NK-92 treated with Interleukin-12 subunit alpha and Interleukin-12 subunit beta, amount 100 ng/mL, for 24 hours (cell line): ENCODE data around the gene SPATA13.

Experiments
- DNase-seq: peaks from one replicate; lab custom pipeline; 2025; lab: John Stamatoyannopoulos, UW

Gene SPATA13

DNA sequence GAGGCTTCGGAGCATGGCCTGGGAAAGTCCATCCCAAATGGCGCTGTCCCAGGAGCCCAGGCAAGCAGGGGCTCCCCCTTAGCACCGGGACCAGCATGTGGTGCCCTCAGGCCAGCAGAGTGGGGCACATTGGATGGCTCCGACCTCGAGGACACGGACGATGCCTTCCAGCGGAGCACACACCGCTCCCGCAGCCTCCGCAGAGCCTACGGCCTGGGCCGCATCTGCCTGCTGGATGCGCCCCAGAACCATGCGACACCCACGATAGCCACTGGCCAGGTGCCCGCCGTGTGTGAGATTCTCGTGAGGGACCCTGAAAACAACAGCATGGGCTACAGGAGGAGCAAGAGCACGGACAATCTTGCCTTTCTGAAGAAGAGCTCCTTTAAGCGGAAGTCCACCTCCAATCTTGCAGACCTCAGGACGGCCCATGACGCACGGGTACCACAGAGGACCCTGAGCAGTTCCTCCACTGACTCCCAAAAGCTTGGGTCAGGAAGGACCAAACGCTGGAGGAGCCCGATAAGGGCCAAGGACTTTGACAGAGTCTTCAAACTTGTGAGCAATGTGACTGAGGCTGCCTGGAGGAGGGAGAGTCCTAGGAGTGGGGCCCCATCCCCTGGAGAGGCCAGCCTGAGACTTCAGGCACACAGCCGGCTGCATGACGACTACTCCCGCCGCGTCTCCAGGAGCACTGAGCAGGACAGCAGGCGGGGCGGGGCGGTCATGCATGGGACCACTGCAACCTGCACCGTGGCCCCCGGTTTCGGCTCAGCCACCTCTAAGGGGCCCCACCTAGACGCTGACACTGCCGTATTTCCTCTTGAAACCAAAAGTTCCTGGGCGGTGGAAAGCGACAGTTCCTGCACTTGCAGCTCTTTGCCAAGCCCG is 63.1 kb downstream of the SPATA13 start:
- DNase-seq = no peak

DNA sequence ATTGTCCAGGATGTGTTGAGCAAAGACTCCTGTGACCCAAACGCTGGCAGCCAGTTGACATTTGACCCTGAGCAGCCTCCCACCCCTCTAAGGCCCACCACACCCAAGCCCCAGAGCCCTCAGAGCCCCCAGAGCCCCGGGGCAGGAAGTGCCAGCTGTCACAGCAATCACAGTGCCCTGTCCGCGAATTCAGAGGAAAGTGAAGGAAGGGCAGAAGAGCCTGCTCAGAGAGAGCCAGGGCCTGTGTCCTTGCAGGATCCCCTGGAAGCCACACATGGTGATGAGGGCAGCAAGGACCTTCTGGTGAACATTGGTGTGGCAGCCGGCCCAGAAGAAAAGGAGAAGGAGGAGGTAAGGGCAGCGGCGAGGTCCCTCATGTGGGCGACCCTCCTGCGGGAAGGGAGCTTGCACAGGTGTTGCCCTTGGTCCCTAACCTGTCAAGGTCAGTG is 63.7 kb downstream of the SPATA13 start:
- DNase-seq = no peak

DNA sequence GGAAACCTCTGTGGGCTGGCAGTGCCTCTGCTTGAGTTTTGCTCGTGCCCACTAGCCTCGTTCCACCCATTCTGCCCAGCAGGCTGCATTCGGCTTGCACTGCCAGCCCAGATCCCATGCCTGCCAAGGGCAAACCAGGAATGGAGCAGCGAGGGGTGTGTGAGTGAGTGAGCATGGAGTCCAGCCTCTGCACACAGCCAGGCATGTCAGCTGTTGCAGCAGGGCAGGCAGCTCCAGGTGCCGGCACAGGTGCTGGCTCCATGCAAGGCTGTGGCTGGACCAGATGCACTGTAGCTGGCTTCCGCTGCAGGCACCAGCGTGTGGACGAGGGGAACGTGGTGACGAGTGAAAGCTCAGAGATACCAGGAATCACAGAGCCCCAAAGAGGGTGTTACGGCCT is 64.5 kb downstream of the SPATA13 start:
- no peak for DNase-seq

DNA sequence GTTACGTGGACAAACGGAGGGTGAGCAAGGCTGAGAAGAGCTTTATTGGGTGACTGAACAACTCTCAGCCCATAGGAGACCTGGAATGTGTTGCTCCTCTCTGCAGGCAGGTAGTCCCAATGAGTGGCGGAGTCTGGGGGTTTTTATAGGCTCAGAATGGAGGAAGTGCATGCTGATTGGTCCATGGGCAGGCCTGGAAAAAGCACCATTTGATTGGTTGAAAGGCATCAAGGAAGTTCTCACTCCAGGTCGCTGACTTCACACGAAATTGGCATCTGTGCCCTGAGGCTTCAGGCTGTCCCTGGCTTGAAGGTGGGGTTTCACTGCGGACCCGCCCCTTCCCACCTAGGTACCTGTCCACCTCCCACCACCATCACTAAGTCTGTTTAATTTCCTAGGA is 65.4 kb downstream of the SPATA13 start:
- no peak for DNase-seq

DNA sequence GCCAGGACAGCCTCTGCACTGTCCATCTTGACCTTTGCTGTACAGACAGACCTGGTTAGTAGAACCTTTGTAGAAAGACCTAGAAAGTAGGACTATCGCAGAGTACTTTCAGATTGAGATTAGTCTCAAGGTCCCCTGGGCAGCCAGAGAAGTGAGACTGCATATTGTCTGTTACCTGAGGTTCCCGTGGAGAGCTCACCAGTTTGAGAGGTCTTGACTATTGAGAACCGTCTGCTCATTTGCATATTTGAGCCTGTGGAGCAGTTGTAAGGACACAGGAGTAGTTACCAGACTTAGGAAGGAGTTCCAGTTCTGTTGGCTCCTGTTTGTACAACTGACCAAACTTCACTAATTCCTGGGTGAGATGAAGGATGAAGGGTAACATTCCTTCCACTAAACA is 66.2 kb downstream of the SPATA13 start:
- no peak for DNase-seq

DNA sequence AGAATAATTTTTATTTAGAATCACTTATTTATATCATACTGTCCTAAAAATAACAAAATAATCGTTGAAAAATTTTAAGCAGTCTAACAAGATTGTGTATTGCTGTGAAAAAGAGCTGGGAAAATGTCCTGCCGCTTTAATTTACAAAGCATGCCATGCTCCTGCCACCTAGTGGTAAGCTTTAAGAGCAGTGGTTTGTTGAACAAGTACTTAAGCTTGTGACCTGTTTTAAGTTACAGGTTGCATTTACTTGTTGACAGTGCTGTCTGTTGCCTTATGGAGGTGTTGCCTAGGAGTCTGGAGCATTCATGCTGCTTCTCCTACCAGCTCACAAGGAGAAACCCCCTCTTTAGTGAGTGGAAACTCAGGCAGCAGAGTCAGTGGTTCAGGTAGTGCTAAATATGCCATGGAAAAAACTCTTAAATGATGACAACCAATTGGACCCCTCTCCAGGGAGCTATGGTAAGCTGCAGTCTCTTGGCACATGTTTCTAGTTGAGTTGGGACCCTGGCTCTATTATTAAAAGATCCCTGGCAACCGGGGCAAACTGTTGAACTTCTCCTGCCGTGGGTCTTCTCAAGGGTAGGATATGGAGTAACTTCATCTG is 68.4 kb downstream of the SPATA13 start:
- DNase-seq = no peak

DNA sequence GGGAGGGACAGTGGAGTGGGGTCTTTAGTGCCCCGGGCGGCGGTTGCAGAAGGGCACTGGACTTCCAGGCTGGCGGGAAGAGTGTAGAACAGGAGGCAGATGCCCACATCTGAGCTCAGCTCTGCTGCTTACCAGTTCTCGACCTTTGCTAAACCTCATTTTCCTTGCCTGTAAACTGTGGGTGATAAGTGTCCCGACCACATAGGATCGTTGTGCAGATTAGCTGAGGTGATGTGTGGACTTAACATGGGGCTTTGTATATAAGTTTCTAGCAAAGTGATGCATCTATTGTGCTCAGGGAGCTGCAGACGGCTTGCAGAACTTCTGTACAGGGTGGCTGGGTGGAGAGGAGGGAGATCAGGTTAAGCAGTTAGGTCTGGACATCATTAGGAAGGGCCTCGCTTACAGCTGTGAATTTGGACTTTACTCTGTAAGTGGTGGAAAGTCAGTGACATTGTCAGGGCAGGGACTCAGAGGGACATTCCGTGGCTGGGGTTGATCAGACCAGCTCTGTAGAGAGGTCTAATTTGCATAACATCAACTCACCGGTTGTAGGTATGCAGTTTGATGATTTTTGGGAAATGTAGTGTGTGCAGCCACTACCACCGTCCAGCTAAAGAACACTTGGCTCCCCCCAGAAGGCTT is 70.0 kb downstream of the SPATA13 start:
- peak; percentile 37 for DNase-seq

DNA sequence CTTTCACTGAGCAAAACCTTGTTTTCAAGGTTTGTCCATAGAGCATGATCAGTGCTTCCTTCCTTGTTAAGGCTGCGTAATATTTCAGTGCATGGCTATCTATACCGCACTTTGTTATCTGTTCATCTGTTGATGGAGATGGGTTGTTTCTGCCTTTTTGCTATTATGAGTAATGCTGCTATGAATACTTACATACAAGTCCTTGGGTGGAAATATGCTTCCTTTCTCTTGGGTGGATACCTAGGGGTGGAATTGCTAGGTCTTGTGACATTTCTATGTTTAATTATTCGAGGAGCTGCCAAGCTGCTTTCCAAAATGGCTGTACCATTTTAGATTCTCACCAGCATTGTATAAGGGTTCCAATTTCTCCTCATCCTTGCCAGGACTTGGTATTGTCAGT is 70.9 kb downstream of the SPATA13 start:
- no peak for DNase-seq

DNA sequence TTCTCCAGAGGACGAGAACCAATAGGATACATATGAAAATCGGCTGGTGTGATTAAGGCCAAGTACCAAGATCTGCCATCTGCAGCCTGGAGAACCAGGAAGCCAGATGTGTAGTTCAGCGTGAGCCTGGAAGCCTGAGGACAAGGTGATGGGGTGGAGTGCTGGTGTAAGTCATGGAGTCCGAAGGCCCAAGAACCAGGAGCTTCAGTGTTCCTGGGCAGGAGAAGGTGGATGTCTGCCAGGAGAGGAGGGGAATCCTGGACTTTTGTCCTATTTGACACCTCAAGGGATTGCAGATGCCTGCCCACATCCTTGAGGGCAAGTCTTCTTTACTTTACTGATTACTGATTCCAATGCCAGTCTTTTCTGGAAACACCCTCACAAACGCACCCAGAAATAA is 71.5 kb downstream of the SPATA13 start:
- DNase-seq = no peak

DNA sequence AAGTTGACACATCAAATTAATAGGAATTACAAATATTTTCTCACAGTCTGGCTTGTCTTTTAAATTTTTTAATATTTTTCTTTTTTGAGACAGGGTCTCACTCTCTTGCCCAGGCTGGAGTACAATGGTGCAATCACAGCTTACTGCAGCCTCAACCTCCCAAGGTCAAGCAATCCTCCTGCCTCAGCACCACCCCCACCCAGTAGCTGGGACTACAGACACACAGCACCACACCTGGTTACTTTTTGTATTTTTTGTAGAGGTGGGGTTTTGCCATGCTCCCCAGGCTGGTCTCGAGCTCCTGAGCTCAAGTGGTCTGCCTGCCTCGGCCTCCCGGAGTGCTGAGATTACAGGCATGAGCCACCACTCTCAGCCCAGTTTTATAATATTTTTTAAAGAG is 72.0 kb downstream of the SPATA13 start:
- no peak for DNase-seq

DNA sequence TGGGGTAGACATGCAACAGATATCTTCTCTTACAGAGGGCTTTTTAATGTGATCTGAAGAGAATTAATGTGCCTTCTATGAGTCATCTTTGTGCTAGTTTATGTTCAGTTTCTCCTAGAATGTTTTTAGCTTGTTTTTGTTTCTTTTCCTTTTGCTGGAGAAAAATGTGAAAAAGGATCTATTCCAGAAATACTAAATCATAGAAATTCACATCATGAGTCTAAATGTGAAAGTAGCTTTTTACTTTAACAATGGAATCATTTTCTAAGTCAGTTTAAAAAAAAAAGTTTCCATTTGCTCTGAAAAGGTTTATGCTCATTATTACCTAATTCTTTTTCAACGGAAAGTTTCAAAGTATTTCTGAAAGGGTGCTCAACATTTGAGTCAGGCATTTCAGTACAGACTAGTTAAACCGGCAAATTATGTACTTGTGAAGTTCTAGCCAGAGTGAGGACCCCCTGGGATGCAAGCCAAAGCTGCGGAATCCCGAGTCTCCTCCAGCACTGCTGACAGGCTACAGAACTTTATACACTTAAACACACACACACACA is 72.9 kb downstream of the SPATA13 start:
- DNase-seq = no peak

DNA sequence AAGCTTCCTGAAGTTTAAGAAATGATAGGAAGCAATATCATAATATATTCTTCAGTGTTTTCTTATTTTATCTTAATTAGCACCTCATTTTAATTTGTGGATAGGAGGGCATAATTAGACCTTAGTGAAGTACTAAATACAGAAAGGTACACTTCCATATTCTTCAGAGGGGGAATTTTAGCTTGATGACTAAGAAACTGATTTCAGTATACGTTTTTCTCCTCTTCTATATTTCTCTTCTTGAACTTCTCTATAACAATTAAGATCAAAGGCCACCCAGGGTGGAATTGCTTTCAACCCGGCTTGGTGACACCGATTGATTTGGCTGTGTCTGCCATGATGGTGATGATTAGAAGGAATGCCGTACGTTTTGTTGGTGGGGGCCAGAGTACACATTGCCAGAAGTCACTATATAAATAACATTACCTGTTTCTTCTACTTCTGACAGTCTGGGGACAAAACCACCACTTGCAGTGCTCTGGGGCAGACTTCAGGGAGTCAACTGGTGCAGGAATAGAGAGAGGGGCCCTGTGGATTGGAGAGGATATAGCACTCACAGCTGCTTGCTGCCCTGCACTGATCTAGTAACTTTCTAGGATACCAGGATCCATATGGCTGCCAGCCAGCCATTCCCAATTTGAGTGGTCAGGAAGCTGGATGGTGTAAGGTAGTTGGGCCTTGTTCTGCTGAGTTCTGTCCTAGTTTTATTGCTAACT is 73.8 kb downstream of the SPATA13 start:
- DNase-seq = no peak

DNA sequence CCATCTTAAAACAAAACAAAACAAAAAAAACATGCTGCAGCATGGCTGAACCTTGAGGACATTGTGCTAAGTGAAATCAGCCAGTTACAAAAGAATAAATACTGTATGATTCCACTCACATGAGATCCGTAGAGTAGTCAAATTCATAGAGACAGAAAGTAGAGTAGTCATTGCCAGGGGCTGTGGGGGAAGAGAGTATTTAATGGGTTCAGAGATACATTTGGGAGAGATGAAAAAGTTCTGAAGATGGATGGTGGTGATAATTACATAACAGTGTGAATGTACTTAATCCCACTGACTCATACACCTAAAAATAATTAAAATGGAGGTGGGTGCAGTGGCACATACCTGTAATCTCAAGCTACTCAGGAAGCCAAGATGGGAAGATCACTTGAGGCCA is 76.8 kb downstream of the SPATA13 start:
- DNase-seq = no peak

DNA sequence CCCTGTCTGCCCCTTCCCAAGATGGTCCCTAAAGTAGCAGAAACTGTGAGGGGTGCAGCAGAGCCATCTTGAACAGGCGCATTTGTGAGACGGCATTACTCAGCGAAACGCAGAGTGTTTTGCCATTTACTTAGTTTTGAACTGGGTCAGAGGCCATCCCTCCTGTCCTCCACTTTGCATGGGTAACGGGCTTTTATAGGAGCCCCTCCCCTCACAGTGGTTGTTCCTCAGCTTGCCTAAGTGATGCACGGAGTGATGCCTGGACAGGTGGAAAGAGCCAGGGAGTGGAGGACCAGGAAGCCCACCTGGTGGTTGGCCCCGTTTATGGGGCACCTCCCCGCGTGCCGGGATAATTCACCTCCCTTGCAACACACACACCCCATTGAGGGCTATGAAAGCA is 80.8 kb downstream of the SPATA13 start:
- DNase-seq = no peak

DNA sequence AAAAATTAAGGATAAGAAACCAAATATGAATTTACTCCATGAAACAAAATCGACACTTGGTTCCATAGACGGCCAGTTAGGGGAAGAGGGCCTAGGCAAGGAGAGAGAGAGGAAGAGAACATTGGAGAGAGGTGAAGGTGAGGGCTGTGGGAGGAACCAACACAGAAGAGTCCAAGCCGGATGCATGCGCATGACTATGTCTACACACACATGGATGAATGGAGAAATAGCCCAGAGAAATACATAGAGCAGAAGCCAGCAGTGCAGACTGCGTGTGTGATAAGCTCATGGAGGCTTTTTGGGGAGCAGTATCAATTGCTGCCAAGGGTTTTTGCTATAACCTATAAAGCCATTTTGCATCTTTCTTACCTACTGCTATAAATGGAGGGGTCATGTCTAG is 81.6 kb downstream of the SPATA13 start:
- DNase-seq = no peak

DNA sequence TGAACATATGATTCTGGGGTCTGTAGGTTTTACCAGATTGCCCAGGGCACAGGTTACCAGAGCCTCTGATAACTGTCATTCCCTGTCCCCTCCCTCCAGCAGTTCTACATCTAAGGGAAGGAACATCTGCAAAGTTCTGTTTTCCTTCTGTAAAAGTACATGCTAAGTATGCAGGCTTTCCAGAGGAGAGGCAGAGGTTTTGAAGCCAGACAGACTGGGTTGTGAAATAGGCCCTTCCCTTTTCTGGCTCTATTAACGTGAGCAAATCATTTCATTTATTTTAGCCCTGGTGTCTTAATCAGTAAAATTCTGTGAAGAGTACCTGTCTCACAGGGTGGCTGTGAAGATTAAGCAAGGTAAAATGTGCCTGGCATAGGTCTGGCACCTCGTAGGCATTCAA is 82.8 kb downstream of the SPATA13 start:
- DNase-seq = no peak

DNA sequence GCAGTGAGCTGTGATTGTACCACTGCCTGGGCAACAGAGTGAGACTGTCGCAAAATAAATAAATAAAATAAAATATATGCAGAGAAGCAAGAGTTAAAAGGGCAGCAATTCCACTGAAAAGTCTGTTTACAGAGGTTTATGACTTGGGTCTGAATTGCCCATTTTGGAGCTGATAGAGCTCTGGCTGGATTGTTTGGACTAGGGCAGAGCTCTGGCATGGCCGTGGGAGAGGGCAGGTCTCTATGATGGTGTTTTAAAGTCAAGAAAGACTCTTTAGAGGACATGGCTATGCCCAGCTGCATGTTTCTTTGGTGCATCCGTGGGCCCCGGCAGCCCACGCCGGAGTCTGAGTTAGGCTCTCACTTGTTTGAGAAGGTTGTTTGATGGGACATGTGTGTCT is 84.3 kb downstream of the SPATA13 start:
- DNase-seq = no peak

DNA sequence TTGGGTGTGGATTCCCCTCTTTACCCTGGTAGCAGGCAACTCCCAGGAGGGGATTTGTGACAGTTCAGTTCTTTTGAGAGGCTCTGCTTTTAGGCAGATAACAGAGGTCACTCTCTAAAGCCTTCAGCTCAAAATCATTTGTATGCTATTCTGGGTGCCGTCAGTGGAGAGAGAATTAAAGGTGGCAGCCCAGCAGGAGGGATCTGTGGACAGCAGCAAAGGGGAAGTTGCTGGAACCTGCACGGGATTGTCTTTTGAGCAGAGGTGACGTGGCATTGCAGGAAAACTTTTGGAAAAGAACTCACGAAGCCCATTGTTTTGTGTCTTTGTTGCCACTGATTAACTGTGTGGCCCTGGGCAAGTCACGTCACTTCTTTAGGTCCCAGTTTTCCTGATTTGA is 86.5 kb downstream of the SPATA13 start:
- DNase-seq = no peak

DNA sequence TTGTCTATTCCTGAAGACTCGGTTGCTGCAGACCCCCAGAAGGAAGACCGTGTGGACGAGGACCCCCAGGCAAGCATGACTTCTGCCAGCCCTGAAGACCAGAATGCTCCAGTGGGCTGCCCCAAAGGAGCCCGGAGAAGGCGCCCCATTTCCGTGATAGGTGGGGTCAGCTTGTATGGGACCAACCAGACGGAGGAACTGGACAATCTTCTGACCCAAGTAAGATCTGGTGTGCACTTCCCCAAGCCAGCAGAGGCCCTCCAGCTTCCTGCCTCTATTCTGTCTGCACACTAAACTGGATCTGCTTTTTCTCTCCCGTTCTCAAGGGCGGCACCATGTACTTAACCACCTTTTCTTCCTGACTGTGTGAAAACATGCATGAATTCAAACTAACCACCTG is 89.1 kb downstream of the SPATA13 start:
- DNase-seq = no peak

DNA sequence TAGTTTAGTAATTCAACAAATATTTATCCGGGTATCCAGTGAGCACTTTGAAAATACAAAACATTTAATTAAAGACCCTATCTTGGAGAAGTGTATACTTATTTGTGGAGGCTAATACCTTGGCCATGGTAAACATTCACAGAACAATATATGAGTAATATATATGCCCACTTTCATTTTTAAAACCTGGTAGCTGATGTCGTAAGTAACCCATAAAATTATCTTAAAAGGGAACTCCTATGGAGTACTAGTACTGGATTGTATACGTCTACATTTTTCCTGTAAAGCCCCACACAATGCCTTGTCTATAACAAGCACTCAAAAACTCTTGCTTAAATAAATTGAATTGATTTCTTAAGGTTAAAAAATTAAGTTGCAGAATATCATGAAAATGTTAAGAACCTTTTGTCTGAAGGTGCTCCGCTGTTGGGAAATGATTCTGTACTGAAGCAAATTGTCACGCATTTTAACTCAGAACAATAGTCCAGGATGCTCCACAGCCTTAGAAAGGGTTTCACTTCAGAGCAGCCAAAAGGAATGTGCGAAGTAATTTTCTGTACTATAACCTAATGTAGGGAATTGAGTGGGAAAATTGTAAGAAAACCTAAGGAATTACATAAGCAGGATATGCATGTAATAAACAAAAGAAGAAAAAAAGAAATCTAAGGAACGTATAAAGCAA is 90.0 kb downstream of the SPATA13 start:
- no peak for DNase-seq

DNA sequence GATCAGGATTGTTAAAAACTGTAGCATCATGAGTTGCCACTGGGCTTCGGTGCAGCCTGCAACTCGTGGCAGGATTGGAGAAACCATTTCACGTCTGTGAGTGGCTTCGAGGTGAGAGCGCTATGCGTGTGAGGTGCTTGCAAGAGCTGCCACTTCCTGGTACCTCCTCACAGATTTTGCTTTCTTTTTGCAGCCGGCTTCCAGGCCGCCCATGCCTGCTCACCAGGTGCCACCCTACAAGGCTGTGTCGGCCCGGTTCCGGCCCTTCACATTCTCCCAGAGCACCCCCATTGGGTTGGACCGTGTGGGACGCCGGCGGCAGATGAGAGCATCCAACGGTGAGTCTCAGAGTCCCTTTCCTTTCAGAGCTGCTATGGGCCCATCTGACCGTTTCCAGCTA is 91.0 kb downstream of the SPATA13 start:
- peak; percentile 84 for DNase-seq

DNA sequence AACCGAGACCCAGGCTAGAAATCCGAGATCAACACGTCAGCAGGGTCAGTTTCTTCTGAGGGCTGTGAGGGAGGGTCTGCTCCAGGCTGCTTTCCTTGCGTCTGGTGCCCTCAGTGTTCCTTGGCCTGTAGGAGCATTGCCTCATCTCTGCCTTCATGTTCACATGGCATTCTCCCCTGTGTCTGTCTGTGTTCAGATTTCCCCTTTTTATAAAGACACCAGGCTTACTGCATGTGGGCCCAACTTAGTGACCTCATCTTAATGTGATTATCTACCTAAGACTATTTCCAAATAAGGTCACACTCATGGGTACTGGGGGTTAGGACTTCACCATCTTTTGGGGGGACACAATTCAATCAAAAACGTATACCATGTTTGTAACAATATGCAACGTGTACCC is 91.6 kb downstream of the SPATA13 start:
- no peak for DNase-seq
